Liver (tissue), 9 donors: ENCODE data around the gene MAGEB17. TPM values are rescaled to one million over a fixed set of nuclear protein-coding genes. Genes with fewer than 3 reads are reported as not detected.

ENCODE experiments used
- DNase-seq: peaks from one replicate; pipeline ENCODE4 v3.0.0-alpha.2; 2017; ENCODE audit warnings: low spot score
- H3K27ac ChIP-seq, 2 donors: one replicate each; pipeline ENCODE4 v1.7.0; 2013; ENCODE audit warnings: inconsistent platforms in 2 of 2, low read length in 2 of 2, control low read depth in 1 of 2, low read depth in 1 of 2, mild to moderate bottlenecking in 1 of 2
- H3K27me3 ChIP-seq, 4 donors: one replicate each; pipeline versions ENCODE4 v1.6.1 to v1.7.0; 2013; ENCODE audit warnings: low read length in 3 of 4, inconsistent platforms in 1 of 4, mild to moderate bottlenecking in 1 of 4, moderate library complexity in 1 of 4; ENCODE audit not compliant: control insufficient read depth in 4 of 4, insufficient read depth in 4 of 4
- H3K36me3 ChIP-seq, 4 donors: one replicate each; pipeline versions ENCODE4 v1.6.1 to v1.7.0; 2013; ENCODE audit warnings: low read length in 3 of 4, mild to moderate bottlenecking in 3 of 4, low read depth in 1 of 4, moderate library complexity in 1 of 4; ENCODE audit not compliant: control insufficient read depth in 4 of 4, insufficient read depth in 3 of 4
- H3K4me1 ChIP-seq, 4 donors: one replicate each; pipeline versions ENCODE4 v1.6.1 to v1.7.0; 2013; ENCODE audit warnings: low read length in 3 of 4, mild to moderate bottlenecking in 3 of 4, moderate library complexity in 1 of 4; ENCODE audit not compliant: control insufficient read depth in 4 of 4, insufficient read depth in 4 of 4
- H3K4me3 ChIP-seq, 3 donors: one replicate each; pipeline versions ENCODE4 v1.6.1 to v1.7.0; 2013; ENCODE audit warnings: low read length in 3 of 3, control low read depth in 1 of 3, low read depth in 1 of 3, mild to moderate bottlenecking in 1 of 3
- H3K9ac ChIP-seq, 2 donors: one replicate each; pipeline ENCODE4 v1.7.0; 2013; ENCODE audit warnings: low read length in 2 of 2, mild to moderate bottlenecking in 2 of 2, moderate library complexity in 2 of 2, control low read depth in 1 of 2, low read depth in 1 of 2
- H3K9me3 ChIP-seq, 4 donors: one replicate each; pipeline versions ENCODE4 v1.6.1 to v1.7.0; 2013; ENCODE audit warnings: low read length in 3 of 4; ENCODE audit not compliant: control insufficient read depth in 4 of 4
- FOXA1 ChIP-seq: IDR thresholded peaks from 2 replicates; pipeline ENCODE4 v1.6.1; 2016; ENCODE audit warnings: antibody characterized with exemption
- FOXA2 ChIP-seq: IDR thresholded peaks from 2 replicates; pipeline ENCODE4 v1.6.1; 2016; ENCODE audit warnings: antibody characterized with exemption
- GABPA ChIP-seq, 2 donors: IDR thresholded peaks in 1 of 2; conservative IDR thresholded peaks in 1 of 2; 2 replicates each; pipeline ENCODE4 v1.6.1; 2016; ENCODE audit warnings: antibody characterized with exemption in 2 of 2, mild to moderate bottlenecking in 1 of 2, moderate library complexity in 1 of 2
- HNF4A ChIP-seq, 2 donors: conservative IDR thresholded peaks; 2 replicates each; pipeline ENCODE4 v1.6.1; 2016; ENCODE audit warnings: antibody characterized with exemption in 2 of 2, mild to moderate bottlenecking in 2 of 2
- HNF4G ChIP-seq: IDR thresholded peaks from 2 replicates; pipeline ENCODE4 v1.6.1; 2016; ENCODE audit warnings: antibody characterized with exemption
- JUND ChIP-seq, 2 donors: IDR thresholded peaks; 2 replicates each; pipeline ENCODE4 v1.6.1; 2016; ENCODE audit warnings: antibody characterized with exemption in 2 of 2
- NR2F2 ChIP-seq: IDR thresholded peaks from 2 replicates; pipeline ENCODE4 v1.6.1; 2016; ENCODE audit warnings: antibody characterized with exemption
- RAD21 ChIP-seq, 2 donors: IDR thresholded peaks; 2 replicates each; pipeline ENCODE4 v1.6.1; 2016; ENCODE audit warnings: antibody characterized with exemption in 2 of 2, mild to moderate bottlenecking in 2 of 2
- RXRA ChIP-seq, 2 donors: IDR thresholded peaks; 2 replicates each; pipeline ENCODE4 v1.6.1; 2017 to 2018; ENCODE audit warnings: antibody characterized with exemption in 2 of 2, mild to moderate bottlenecking in 1 of 2
- SP1 ChIP-seq: IDR thresholded peaks from 2 replicates; pipeline ENCODE4 v1.6.1; 2018; ENCODE audit warnings: antibody characterized with exemption, mild to moderate bottlenecking
- TAF1 ChIP-seq: conservative IDR thresholded peaks from 2 replicates; pipeline ENCODE4 v1.6.1; 2016; ENCODE audit warnings: antibody characterized with exemption, mild to moderate bottlenecking
- YY1 ChIP-seq: IDR thresholded peaks from 2 replicates; pipeline ENCODE4 v1.6.1; 2016; ENCODE audit warnings: antibody characterized with exemption, mild to moderate bottlenecking
- WGBS: extraction: QIAGEN DNeasy Blood & Tissue Kit; methylation state at CpG from one replicate; pipeline ENCODE4 v1.1.7; 2013; 5-methylcytosine and 5-hydroxymethylcytosine counted together
- polyA plus RNA-seq, 2 donors: library from polyadenylated mRNA; stranded (reverse) in 1 of 2; unstranded in 1 of 2; fragments of 200-250 nt in 1 of 2; fragments of >200 nt in 1 of 2; fragmentation: Nextera tagmentation in 1 of 2; extraction: Ambion mirVana in 1 of 2; gene quantifications; one replicate each; pipeline versions ENCODE4 v1.2.1 to v1.2.3, GENCODE V29; 2013 to 2015
- total RNA-seq, 2 donors: library from RNA; depleted of rRNA; stranded (reverse); fragments of >200 nt; gene quantifications; one replicate each; pipeline ENCODE4 v1.2.3, GENCODE V29; 2014
- TF ChIP-seq, protein P1 (sequence below): IDR thresholded peaks from 2 replicates; pipeline ENCODE4 v1.6.1; 2016; ENCODE audit warnings: antibody characterized with exemption, mild to moderate bottlenecking
- TF ChIP-seq, protein P2 (sequence below): IDR thresholded peaks from 2 replicates; pipeline ENCODE4 v1.6.1; 2016; ENCODE audit warnings: antibody characterized with exemption
- TF ChIP-seq, protein P3 (sequence below): IDR thresholded peaks from 2 replicates; pipeline ENCODE4 v1.6.1; 2016; ENCODE audit warnings: antibody characterized with exemption
- donor health status: healthy.
- donor health status: healthy.
- donor health status: healthy.
- donor health status: healthy.
- donor health status: healthy.

Gene MAGEB17
- total and polyA plus RNA-seq, 4 donors: not detected

GRCh38 chrX:16125520-16126149 lies 41.6 kb upstream of the MAGEB17 start:
- Histone ChIP-seq H3K9ac (no peak overlapping the region), H3K27me3 (no peaks in the 10 kb centered on the region), H3K4me1 (peaks cover 2 to 13% (median 5%) of the 10 kb centered on the region in 4 donors), H3K36me3 (no peaks in the 10 kb centered on the region), H3K4me3 (no peak overlapping the region), H3K9me3 (no peaks in the 10 kb centered on the region), H3K27ac (no peak overlapping the region)
- 23% methylated on average over 5 of the region's 5 CpGs for WGBS
- no peak for DNase-seq
- TF ChIP-seq, protein P1, sequence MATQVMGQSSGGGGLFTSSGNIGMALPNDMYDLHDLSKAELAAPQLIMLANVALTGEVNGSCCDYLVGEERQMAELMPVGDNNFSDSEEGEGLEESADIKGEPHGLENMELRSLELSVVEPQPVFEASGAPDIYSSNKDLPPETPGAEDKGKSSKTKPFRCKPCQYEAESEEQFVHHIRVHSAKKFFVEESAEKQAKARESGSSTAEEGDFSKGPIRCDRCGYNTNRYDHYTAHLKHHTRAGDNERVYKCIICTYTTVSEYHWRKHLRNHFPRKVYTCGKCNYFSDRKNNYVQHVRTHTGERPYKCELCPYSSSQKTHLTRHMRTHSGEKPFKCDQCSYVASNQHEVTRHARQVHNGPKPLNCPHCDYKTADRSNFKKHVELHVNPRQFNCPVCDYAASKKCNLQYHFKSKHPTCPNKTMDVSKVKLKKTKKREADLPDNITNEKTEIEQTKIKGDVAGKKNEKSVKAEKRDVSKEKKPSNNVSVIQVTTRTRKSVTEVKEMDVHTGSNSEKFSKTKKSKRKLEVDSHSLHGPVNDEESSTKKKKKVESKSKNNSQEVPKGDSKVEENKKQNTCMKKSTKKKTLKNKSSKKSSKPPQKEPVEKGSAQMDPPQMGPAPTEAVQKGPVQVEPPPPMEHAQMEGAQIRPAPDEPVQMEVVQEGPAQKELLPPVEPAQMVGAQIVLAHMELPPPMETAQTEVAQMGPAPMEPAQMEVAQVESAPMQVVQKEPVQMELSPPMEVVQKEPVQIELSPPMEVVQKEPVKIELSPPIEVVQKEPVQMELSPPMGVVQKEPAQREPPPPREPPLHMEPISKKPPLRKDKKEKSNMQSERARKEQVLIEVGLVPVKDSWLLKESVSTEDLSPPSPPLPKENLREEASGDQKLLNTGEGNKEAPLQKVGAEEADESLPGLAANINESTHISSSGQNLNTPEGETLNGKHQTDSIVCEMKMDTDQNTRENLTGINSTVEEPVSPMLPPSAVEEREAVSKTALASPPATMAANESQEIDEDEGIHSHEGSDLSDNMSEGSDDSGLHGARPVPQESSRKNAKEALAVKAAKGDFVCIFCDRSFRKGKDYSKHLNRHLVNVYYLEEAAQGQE: no peak
- TF ChIP-seq HNF4A (conservative IDR thresholded peaks at IDR 0.05): peak in 1 of 2 donors; percentile 50
- TF ChIP-seq RXRA (IDR thresholded peaks at IDR 0.05): peak in 1 of 2 donors; percentile 39
- no peak for TF ChIP-seq JUND (IDR thresholded peaks at IDR 0.05)
- TF ChIP-seq, protein P2, sequence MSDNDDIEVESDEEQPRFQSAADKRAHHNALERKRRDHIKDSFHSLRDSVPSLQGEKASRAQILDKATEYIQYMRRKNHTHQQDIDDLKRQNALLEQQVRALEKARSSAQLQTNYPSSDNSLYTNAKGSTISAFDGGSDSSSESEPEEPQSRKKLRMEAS: peak; percentile 31

- H3K27me3 ChIP-seq: no peaks in the 10 kb centered on the region
These were observed 36.6 kb upstream of the MAGEB17 start for GRCh38 chrX:16130707-16131106.

GRCh38 chrX:16134936-16135335 lies 32.3 kb upstream of the MAGEB17 start:
- Histone ChIP-seq H3K36me3 (no peaks in the 10 kb centered on the region), H3K9me3 (no peaks in the 10 kb centered on the region), H3K4me1 (no peaks in the 10 kb centered on the region), H3K9ac (no peak overlapping the region), H3K27me3 (no peaks in the 10 kb centered on the region), H3K27ac (no peak overlapping the region), H3K4me3 (no peak overlapping the region)
- TF ChIP-seq RAD21 (IDR thresholded peaks at IDR 0.05) (no peak), RXRA (IDR thresholded peaks at IDR 0.05) (no peak), FOXA2 (no peak), TAF1 (no peak), HNF4G (no peak), NR2F2 (no peak), SP1 (no peak), JUND (IDR thresholded peaks at IDR 0.05) (no peak), GABPA (IDR thresholded peaks at IDR 0.05 in 1 of 2, conservative IDR thresholded peaks at IDR 0.05 in 1 of 2) (no peak), FOXA1 (no peak), YY1 (no peak)
- TF ChIP-seq, protein P3, sequence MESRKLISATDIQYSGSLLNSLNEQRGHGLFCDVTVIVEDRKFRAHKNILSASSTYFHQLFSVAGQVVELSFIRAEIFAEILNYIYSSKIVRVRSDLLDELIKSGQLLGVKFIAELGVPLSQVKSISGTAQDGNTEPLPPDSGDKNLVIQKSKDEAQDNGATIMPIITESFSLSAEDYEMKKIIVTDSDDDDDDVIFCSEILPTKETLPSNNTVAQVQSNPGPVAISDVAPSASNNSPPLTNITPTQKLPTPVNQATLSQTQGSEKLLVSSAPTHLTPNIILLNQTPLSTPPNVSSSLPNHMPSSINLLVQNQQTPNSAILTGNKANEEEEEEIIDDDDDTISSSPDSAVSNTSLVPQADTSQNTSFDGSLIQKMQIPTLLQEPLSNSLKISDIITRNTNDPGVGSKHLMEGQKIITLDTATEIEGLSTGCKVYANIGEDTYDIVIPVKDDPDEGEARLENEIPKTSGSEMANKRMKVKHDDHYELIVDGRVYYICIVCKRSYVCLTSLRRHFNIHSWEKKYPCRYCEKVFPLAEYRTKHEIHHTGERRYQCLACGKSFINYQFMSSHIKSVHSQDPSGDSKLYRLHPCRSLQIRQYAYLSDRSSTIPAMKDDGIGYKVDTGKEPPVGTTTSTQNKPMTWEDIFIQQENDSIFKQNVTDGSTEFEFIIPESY: no peak
- TF ChIP-seq, protein P2: no peak
- TF ChIP-seq, protein P1: no peak
- DNase-seq: no peak
- WGBS: 90% methylated on average over 1 of the region's 1 CpG

More at GRCh38 chrX:16130707-16131106, 36.6 kb upstream of the MAGEB17 start:
- Histone ChIP-seq H3K4me3 (no peak overlapping the region), H3K9ac (no peak overlapping the region), H3K4me1 (peaks cover 2 to 4% (median 3%) of the 10 kb centered on the region in 4 donors), H3K27ac (no peak overlapping the region), H3K9me3 (no peaks in the 10 kb centered on the region), H3K36me3 (no peaks in the 10 kb centered on the region)
- WGBS: 60% methylated on average over 2 of the region's 2 CpGs
- DNase-seq: no peak
- TF ChIP-seq, protein P2: no peak
- TF ChIP-seq GABPA (IDR thresholded peaks at IDR 0.05 in 1 of 2, conservative IDR thresholded peaks at IDR 0.05 in 1 of 2): no peak
- TF ChIP-seq RAD21 (IDR thresholded peaks at IDR 0.05): no peak
- TF ChIP-seq FOXA2: no peak
